Measurements from ENCODE around the gene CCNB1IP1.
"Not testable (repeated sequence)": the region's sequence is repeated elsewhere in the genome, so short reads cannot be mapped to it uniquely, and the experiment has no call there.

CCNB1IP1 gene

GRCh38 chr14:20341646-20342045 lies 8.6 kb upstream of the CCNB1IP1 start:
- no peak for DNase-seq (ENCODE audit: low read depth)
- TF ChIP-seq, protein P1, sequence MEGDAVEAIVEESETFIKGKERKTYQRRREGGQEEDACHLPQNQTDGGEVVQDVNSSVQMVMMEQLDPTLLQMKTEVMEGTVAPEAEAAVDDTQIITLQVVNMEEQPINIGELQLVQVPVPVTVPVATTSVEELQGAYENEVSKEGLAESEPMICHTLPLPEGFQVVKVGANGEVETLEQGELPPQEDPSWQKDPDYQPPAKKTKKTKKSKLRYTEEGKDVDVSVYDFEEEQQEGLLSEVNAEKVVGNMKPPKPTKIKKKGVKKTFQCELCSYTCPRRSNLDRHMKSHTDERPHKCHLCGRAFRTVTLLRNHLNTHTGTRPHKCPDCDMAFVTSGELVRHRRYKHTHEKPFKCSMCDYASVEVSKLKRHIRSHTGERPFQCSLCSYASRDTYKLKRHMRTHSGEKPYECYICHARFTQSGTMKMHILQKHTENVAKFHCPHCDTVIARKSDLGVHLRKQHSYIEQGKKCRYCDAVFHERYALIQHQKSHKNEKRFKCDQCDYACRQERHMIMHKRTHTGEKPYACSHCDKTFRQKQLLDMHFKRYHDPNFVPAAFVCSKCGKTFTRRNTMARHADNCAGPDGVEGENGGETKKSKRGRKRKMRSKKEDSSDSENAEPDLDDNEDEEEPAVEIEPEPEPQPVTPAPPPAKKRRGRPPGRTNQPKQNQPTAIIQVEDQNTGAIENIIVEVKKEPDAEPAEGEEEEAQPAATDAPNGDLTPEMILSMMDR (IDR thresholded peaks at IDR 0.05; ENCODE audit: low read depth, low read length, missing control alignments) = no peak
- in situ Hi-C loops (cut with HindIII; ENCODE audit: low sequenced_read_pairs) = no loop called here
- peak overlapping the region; percentile 64 for H3K4me3 ChIP-seq (ENCODE audit: low read depth, low read length)

DNA sequence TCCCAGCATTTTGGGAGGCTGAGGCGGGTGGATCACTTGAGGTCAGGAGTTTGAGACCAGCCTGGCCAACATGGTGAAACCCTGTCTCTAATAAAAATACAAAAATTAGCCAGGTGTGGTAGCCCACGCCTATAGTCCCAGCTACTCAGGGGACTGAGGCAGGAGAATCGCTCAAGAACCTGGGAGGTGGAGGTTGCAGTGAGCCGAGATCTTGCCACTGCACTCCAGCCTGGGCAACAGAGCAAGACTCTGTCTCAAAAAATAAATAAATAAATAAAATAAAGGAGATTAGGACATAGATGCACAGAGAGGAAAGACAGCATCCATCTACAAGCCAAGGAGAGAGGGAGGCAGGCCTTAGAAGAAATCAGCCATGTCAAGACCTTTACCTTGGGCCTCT lies 8.0 kb upstream of the CCNB1IP1 start:
- in situ Hi-C loops (cut with HindIII; ENCODE audit: low sequenced_read_pairs); DNase-seq (ENCODE audit: low read depth); H3K4me3 ChIP-seq (ENCODE audit: low read depth, low read length): not testable (repeated sequence)

DNA sequence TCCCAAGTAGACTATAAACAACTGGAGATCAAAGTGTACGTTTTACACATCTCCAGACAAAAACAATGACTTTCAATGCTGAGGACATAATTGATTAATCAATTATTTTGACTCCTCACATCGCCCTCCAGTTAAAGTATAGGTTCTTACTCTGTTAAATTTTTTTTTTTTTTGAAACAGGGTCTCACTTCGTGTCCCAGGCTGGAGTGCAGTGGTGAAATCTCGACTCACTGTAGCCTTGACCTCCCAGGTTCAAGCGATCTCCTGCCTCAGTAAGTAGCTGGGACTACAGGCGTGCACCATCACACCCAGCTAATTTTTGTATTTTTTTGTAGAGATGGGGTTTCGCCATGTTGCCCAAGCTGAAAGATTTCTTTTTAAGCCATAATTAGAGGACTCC lies 938 bp upstream of the CCNB1IP1 start:
- H3K4me3 ChIP-seq (ENCODE audit: low read depth, low read length) = no peak overlapping the region
- in situ Hi-C loops (cut with HindIII; ENCODE audit: low sequenced_read_pairs) = no loop called here
- DNase-seq (ENCODE audit: low read depth) = no peak
- TF ChIP-seq, protein P1 (IDR thresholded peaks at IDR 0.05; ENCODE audit: low read depth, low read length, missing control alignments) = no peak

- in situ Hi-C loops (cut with HindIII; ENCODE audit: low sequenced_read_pairs) = no loop called here
- DNase-seq (ENCODE audit: low read depth) = no peak
- TF ChIP-seq, protein P1 (IDR thresholded peaks at IDR 0.05; ENCODE audit: low read depth, low read length, missing control alignments) = no peak
- peak overlapping the region; percentile 76 for H3K4me3 ChIP-seq (ENCODE audit: low read depth, low read length)
These were observed 389 bp upstream of the CCNB1IP1 start for GRCh38 chr14:20333494-20333841.

- H3K4me3 ChIP-seq (ENCODE audit: low read depth, low read length) = peak overlapping the region; percentile 76
- TF ChIP-seq, protein P1 (IDR thresholded peaks at IDR 0.05; ENCODE audit: low read depth, low read length, missing control alignments) = no peak
- no peak for DNase-seq (ENCODE audit: low read depth)
- in situ Hi-C loops (cut with HindIII; ENCODE audit: low sequenced_read_pairs) = no loop called here
These were observed 670 bp downstream of the CCNB1IP1 start for GRCh38 chr14:20332431-20332787.

- TF ChIP-seq, protein P1 (IDR thresholded peaks at IDR 0.05; ENCODE audit: low read depth, low read length, missing control alignments) = no peak
- no peak overlapping the region for H3K4me3 ChIP-seq (ENCODE audit: low read depth, low read length)
- no peak for DNase-seq (ENCODE audit: low read depth)
- in situ Hi-C loops (cut with HindIII; ENCODE audit: low sequenced_read_pairs) = no loop called here
These were observed 1.9 kb downstream of the CCNB1IP1 start for GRCh38 chr14:20331053-20331613.

DNA sequence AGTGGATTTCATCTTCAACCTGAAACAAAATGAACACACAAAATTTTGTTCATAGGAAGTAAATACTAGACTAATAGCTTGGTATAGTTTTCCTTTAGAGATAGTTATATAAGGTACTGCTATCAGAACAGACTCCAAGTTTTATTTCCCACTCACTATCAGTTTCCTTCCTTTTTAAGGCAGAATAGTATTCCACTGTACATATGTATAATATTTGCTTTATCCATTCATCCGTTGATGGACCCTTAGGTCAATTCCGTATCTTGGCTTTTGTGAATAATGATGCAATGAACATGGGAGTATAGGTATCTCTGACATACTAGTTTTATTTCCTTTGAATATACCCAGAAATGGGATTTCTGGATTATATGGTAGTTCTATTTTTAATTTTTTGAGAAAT lies 3.7 kb downstream of the CCNB1IP1 start:
- no peak overlapping the region for H3K4me3 ChIP-seq (ENCODE audit: low read depth, low read length)
- in situ Hi-C loops (cut with HindIII; ENCODE audit: low sequenced_read_pairs) = no loop called here
- DNase-seq (ENCODE audit: low read depth) = no peak
- TF ChIP-seq, protein P1 (IDR thresholded peaks at IDR 0.05; ENCODE audit: low read depth, low read length, missing control alignments) = no peak

All from astrocyte of the cerebellum (primary cell).